ENCODE measurements around the gene TMEM123. TPM values are rescaled to one million over a fixed set of nuclear protein-coding genes. Genes with fewer than 3 reads are reported as not detected.

Gene TMEM123
- total RNA-seq, 1 experiment from 2014 or later = 199 TPM

GRCh38 chr11:102399189-102399588 is 53.4 kb downstream of the TMEM123 start:
- DNase-seq (ENCODE audit: extremely low read depth, low read depth) = no peak

GRCh38 chr11:102398297-102398696 is 54.3 kb downstream of the TMEM123 start:
- DNase-seq (ENCODE audit: extremely low read depth, low read depth) = no peak

GRCh38 chr11:102396708-102397563 is 55.6 kb downstream of the TMEM123 start:
- DNase-seq (ENCODE audit: extremely low read depth, low read depth) = no peak

GRCh38 chr11:102395720-102396393 is 56.7 kb downstream of the TMEM123 start:
- no peak for DNase-seq (ENCODE audit: extremely low read depth, low read depth)

GRCh38 chr11:102393272-102393730 is 59.3 kb downstream of the TMEM123 start:
- DNase-seq (ENCODE audit: extremely low read depth, low read depth) = no peak

GRCh38 chr11:102391549-102392237 is 60.9 kb downstream of the TMEM123 start:
- no peak for DNase-seq (ENCODE audit: extremely low read depth, low read depth)

GRCh38 chr11:102390667-102391465 is 61.7 kb downstream of the TMEM123 start:
- peak; percentile 65 for DNase-seq (ENCODE audit: extremely low read depth, low read depth)

GRCh38 chr11:102389253-102389652 is 63.3 kb downstream of the TMEM123 start:
- no peak for DNase-seq (ENCODE audit: extremely low read depth, low read depth)

- no peak for DNase-seq (ENCODE audit: extremely low read depth, low read depth)
Observed at GRCh38 chr11:102387043-102387781, 65.4 kb downstream of the TMEM123 start.

GRCh38 chr11:102386136-102386734 is 66.3 kb downstream of the TMEM123 start:
- DNase-seq (ENCODE audit: extremely low read depth, low read depth) = no peak

GRCh38 chr11:102385085-102386007 is 67.2 kb downstream of the TMEM123 start:
- DNase-seq (ENCODE audit: extremely low read depth, low read depth) = no peak

- no peak for DNase-seq (ENCODE audit: extremely low read depth, low read depth)
Observed at GRCh38 chr11:102384419-102385079, 68.0 kb downstream of the TMEM123 start.

GRCh38 chr11:102383839-102384238 is 68.7 kb downstream of the TMEM123 start:
- DNase-seq (ENCODE audit: extremely low read depth, low read depth) = no peak

GRCh38 chr11:102382384-102382783 is 70.2 kb downstream of the TMEM123 start:
- no peak for DNase-seq (ENCODE audit: extremely low read depth, low read depth)

- no peak for DNase-seq (ENCODE audit: extremely low read depth, low read depth)
Observed at GRCh38 chr11:102378818-102379217, 73.7 kb downstream of the TMEM123 start.

- DNase-seq (ENCODE audit: extremely low read depth, low read depth) = no peak
Observed at GRCh38 chr11:102377891-102378290, 74.7 kb downstream of the TMEM123 start.

GRCh38 chr11:102375720-102376399 is 76.7 kb downstream of the TMEM123 start:
- no peak for DNase-seq (ENCODE audit: extremely low read depth, low read depth)

All from NCI-H460 (cell line).